GM21825 (cell line): Measurements from ENCODE around the gene ECE2.
A peak's percentile ranks its signal among the peaks of the same experiment; 100 is the strongest.
"Not testable (repeated sequence)": the region's sequence is repeated elsewhere in the genome, so short reads cannot be mapped to it uniquely, and the experiment has no call there.

ENCODE experiments used
- ATAC-seq: cut with Tn5 transposase; IDR thresholded peaks from one replicate; pipeline ENCODE4 v1.9.1; 2021; ENCODE audit warnings: mild to moderate bottlenecking, moderate library complexity; ENCODE audit not compliant: unreplicated experiment

Gene ECE2

GRCh38 chr3:184262764-184263179, 13.1 kb upstream of the ECE2 start:
- no peak for ATAC-seq

GRCh38 chr3:184267249-184267648, 8.6 kb upstream of the ECE2 start:
- not testable (repeated sequence) for ATAC-seq

- no peak for ATAC-seq
Measured at GRCh38 chr3:184272269-184272668, 3.6 kb upstream of the ECE2 start.

DNA sequence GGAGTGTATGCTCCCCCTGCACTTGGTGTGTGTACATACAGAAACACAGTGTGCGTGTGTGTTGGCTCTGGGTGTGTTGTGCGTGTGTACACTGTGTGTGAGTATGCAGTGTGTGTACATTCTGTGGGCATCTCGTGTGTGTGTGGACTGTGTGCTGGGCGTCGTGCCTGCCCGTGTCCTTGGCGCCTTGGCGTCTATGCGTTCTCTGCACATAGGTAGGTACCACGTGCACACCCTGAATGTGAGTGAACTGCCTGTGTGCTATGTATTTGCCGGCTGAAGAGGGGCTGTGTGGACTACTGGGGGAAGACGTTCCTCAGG, 481 bp upstream of the ECE2 start:
- no peak for ATAC-seq

GRCh38 chr3:184277366-184277765, 1.5 kb downstream of the ECE2 start:
- no peak for ATAC-seq

DNA sequence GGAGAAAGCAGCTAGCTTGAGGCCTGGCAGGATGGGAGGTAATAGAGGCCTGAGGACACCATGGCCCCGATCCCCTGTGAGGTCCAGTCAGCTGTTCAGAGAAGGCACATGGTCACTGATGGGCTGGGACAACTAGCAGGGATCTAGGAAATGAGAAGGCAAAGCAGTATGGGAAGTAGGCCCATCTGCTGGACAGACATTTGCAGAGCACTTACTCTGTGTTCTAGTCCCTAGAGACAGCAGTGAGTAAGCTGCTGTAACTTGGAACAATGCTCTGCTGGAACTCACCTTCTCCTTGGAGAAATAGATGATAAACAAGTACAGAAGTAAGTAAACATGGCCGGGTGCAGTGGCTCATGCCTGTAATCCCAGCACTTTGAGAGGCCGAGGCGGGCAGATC, 7.1 kb downstream of the ECE2 start:
- no peak for ATAC-seq

GRCh38 chr3:184283681-184284080, 7.9 kb downstream of the ECE2 start:
- ATAC-seq, result no peak

DNA sequence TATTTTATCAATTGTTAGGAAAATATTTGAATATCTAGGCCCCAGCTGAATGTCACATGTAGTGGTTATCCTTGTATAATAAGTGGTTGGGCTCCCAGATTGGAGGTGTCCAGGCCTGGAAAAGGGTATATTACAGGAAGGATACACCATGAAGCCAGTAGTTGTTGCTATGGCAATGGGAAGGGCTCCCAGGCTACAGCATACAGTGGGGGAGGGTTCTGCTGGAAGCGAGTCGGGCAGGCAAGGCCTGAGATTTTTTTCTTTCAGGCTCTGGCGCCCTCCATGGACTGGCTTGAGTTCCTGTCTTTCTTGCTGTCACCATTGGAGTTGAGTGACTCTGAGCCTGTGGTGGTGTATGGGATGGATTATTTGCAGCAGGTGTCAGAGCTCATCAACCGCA, 8.9 kb downstream of the ECE2 start:
- ATAC-seq, result no peak

DNA sequence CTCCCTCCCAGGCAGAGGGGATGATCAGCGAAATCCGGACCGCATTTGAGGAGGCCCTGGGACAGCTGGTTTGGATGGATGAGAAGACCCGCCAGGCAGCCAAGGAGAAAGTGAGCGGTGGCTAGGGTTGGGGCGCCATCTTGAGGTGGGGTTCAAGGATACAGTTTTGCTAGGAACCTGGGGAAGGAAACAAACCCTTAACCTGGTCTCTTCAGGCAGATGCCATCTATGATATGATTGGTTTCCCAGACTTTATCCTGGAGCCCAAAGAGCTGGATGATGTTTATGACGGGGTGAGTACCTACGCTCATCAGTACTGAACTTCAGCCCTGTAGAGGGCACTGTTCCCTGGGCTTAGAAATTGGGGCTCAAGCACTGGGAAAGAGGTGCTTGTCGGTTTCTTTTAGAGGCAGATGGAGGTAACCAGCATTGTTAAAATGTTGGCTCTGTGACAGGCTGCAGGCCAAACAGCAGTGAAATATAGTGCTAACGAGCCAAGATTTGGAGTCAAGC, 13.7 kb downstream of the ECE2 start:
- no peak for ATAC-seq

DNA sequence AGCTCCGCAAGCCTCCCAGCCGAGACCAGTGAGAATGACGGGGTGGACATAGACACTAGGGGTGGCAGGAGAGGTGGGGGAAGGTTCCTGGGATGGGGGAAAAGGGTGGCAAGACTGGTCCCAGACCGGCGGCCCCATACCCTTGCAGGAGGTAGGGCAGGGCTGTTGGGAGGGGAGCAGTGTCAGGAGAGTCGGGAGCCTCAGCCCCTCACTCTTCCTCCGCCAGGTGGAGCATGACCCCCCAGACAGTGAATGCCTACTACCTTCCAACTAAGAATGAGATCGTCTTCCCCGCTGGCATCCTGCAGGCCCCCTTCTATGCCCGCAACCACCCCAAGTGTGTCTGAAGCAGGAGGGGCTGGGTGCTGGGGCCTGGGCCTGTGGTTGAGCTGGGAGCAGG, 14.5 kb downstream of the ECE2 start:
- no peak for ATAC-seq

GRCh38 chr3:184291044-184291737, 15.4 kb downstream of the ECE2 start:
- ATAC-seq, result no peak

DNA sequence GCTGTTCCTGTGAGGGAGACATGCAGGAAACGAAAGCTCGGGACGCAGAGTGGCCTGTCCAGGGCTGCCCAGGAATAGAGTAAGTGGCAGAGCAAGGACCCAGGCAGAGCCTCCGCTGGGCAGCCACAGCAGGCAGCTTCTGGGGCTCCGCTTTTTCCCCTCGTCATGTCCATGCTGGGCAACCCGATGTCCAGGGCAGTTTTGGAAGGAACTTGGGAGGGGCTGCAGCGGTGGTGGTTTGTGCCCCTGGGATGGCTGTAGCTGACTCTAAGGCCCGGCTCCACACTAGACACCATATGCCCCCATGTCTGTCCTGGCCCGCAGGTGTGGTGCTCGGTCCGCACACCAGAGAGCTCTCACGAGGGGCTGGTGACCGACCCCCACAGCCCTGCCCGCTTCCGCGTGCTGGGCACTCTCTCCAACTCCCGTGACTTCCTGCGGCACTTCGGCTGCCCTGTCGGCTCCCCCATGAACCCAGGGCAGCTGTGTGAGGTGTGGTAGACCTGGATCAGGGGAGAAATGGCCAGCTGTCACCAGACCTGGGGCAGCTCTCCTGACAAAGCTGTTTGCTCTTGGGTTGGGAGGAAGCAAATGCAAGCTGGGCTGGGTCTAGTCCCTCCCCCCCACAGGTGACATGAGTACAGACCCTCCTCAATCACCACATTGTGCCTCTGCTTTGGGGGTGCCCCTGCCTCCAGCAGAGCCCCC, 16.1 kb downstream of the ECE2 start:
- ATAC-seq, result no peak

GRCh38 chr3:184295771-184296170, 19.9 kb downstream of the ECE2 start:
- no peak for ATAC-seq

- ATAC-seq, result no peak
Measured at GRCh38 chr3:184296616-184297015, 20.8 kb downstream of the ECE2 start.

DNA sequence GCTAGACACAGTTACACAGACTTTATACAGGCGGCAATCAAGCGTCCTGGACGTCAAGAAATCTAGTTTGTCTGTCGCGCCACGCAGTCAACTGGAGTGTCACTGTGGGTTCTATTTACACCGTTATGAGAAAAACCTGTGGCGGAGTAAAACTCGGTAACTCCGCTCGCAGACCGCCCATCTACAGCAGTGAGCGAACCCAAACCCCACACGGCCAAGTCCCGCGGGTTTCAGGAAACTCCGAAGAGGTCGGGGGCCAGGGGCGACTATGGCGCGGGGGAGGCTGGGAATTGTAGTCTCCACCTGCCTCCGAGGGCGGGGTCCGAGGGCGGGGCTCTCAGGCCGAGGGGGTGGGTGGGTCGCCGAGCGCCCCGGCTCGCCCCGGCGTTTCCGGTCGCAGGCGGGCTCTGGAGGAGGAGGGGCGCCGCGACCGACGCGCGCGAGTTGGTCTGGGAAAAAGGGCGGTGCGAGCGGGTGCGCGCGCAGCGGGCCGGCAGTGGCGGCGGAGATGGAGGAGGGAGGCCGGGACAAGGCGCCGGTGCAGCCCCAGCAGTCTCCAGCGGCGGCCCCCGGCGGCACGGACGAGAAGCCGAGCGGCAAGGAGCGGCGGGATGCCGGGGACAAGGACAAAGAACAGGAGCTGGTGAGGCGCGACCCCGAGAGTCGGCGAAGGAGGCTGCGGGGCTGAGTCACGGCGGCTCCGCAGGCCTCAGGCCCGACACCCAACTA, 23.1 kb downstream of the ECE2 start, which contains the start of gene PSMD2:
Gene PSMD2 (plus strand): TSS at position 483 of the 729 bp plus-strand sequence. CDS start 26 bp downstream, at position 509.
- peak; percentile 91 for ATAC-seq

- no peak for ATAC-seq
Measured at GRCh38 chr3:184299488-184300377, 23.9 kb downstream of the ECE2 start.

GRCh38 chr3:184300378-184300720, 24.5 kb downstream of the ECE2 start:
- ATAC-seq, result no peak

DNA sequence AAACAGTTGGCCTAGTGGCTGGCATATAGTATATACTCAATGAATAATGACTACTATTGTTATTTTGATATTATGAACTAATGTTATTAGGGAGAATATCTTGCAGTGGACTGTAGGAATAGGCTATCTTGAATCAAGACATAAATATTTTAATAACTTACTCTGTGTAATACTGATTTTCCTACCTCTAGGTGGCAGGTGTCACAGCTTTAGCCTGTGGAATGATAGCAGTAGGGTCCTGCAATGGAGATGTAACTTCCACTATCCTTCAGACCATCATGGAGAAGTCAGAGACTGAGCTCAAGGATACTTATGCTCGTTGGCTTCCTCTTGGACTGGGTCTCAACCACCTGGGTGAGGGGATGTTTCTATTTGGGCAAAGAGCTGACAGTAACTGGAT, 29.8 kb downstream of the ECE2 start:
- no peak for ATAC-seq

DNA sequence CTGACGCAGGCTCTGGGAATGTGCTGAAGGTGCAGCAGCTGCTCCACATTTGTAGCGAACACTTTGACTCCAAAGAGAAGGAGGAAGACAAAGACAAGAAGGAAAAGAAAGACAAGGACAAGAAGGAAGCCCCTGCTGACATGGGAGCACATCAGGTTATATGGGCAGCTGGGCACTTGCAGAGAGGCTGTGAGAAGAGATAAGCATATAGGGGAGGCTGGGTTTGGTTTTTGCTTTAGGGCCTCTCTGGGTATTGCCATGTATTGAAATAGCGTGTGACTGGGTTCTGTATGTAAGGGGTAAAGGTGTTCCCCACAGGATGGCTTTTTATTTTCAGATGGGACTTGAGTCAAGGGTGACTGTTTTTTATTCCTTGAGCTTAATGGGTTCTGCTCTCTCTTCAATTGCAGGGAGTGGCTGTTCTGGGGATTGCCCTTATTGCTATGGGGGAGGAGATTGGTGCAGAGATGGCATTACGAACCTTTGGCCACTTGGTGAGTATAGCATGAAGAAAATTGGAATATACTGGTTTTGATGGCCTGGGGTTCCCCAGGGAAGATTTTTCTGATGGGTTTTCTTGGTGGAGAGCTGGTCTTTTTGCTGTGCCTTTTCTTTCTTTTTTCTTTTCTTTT, 30.6 kb downstream of the ECE2 start:
- no peak for ATAC-seq

- ATAC-seq, result no peak
Measured at GRCh38 chr3:184307915-184308314, 32.1 kb downstream of the ECE2 start.
